ENCODE measurements around the gene MYO7B. TPM values are rescaled to one million over a fixed set of nuclear protein-coding genes. Genes with fewer than 3 reads are reported as not detected.

MYO7B gene
- polyA plus RNA-seq, 4 donors = 85.6 to 617 (median 462) TPM

- Histone ChIP-seq H3K9me3 (ENCODE audit: control insufficient read depth in 2 of 2, insufficient read depth in 1 of 2, low read depth in 1 of 2, low read length in 1 of 2) (peaks cover 0 to 9% of the 10 kb centered on the region in 2 donors), H3K27me3 (ENCODE audit: control insufficient read depth in 3 of 3, insufficient read depth in 3 of 3, low read length in 3 of 3) (no peaks in the 10 kb centered on the region), H3K27ac (ENCODE audit: low read depth in 1 of 3, low read length in 2 of 3) (no peak overlapping the region), H3K4me3 (ENCODE audit: low read depth in 1 of 3, low read length in 3 of 3) (no peak overlapping the region), H3K4me1 (ENCODE audit: control insufficient read depth in 3 of 3, insufficient read depth in 2 of 3, low read depth in 1 of 3, low read length in 2 of 3) (no peaks in the 10 kb centered on the region), H3K36me3 (ENCODE audit: control insufficient read depth in 3 of 3, insufficient read depth in 2 of 3, low read depth in 1 of 3, low read length in 3 of 3) (peaks cover 0 to 31% (median 9%) of the 10 kb centered on the region in 3 donors)
- FAIRE-seq (no peak), DNase-seq (no peak)
- 76 to 88% (median 80%) methylated on average over 3 of the region's 3 CpGs for WGBS, 3 donors
Observed at GRCh38 chr2:127599211-127599610, 63.7 kb downstream of the MYO7B start.

GRCh38 chr2:127604986-127605385, 69.5 kb downstream of the MYO7B start:
- Histone ChIP-seq H3K27ac (ENCODE audit: low read depth in 1 of 3, low read length in 2 of 3) (no peak overlapping the region), H3K36me3 (ENCODE audit: control insufficient read depth in 3 of 3, insufficient read depth in 2 of 3, low read depth in 1 of 3, low read length in 3 of 3) (peaks cover 0 to 62% (median 26%) of the 10 kb centered on the region in 3 donors), H3K4me3 (ENCODE audit: low read depth in 1 of 3, low read length in 3 of 3) (no peak overlapping the region), H3K4me1 (ENCODE audit: control insufficient read depth in 3 of 3, insufficient read depth in 2 of 3, low read depth in 1 of 3, low read length in 2 of 3) (no peaks in the 10 kb centered on the region), H3K9me3 (ENCODE audit: control insufficient read depth in 2 of 2, insufficient read depth in 1 of 2, low read depth in 1 of 2, low read length in 1 of 2) (peaks cover 0 to 10% of the 10 kb centered on the region in 2 donors), H3K27me3 (ENCODE audit: control insufficient read depth in 3 of 3, insufficient read depth in 3 of 3, low read length in 3 of 3) (no peaks in the 10 kb centered on the region)
- 87 to 94% (median 91%) methylated on average over 8 of the region's 8 CpGs for WGBS, 3 donors
- no peak for FAIRE-seq
- no peak for DNase-seq

- no peak for DNase-seq
- Histone ChIP-seq H3K4me3 (ENCODE audit: low read depth in 1 of 3, low read length in 3 of 3) (no peak overlapping the region), H3K4me1 (ENCODE audit: control insufficient read depth in 3 of 3, insufficient read depth in 2 of 3, low read depth in 1 of 3, low read length in 2 of 3) (no peaks in the 10 kb centered on the region), H3K9me3 (ENCODE audit: control insufficient read depth in 2 of 2, insufficient read depth in 1 of 2, low read depth in 1 of 2, low read length in 1 of 2) (peaks cover 0 to 17% of the 10 kb centered on the region in 2 donors), H3K36me3 (ENCODE audit: control insufficient read depth in 3 of 3, insufficient read depth in 2 of 3, low read depth in 1 of 3, low read length in 3 of 3) (peaks cover 0 to 68% (median 26%) of the 10 kb centered on the region in 3 donors), H3K27me3 (ENCODE audit: control insufficient read depth in 3 of 3, insufficient read depth in 3 of 3, low read length in 3 of 3) (no peaks in the 10 kb centered on the region), H3K27ac (ENCODE audit: low read depth in 1 of 3, low read length in 2 of 3) (no peak overlapping the region)
- WGBS, 3 donors = 85 to 94% (median 87%) methylated on average over 7 of the region's 7 CpGs
- no peak for FAIRE-seq
Observed at GRCh38 chr2:127605691-127606263, 70.3 kb downstream of the MYO7B start.

GRCh38 chr2:127606625-127607398, 71.3 kb downstream of the MYO7B start:
- H3K27ac ChIP-seq (ENCODE audit: low read depth in 1 of 3, low read length in 2 of 3) = no peak overlapping the region
- H3K4me1 ChIP-seq (ENCODE audit: control insufficient read depth in 3 of 3, insufficient read depth in 2 of 3, low read depth in 1 of 3, low read length in 2 of 3) = no peaks in the 10 kb centered on the region
- WGBS, 3 donors = 88 to 92% (median 91%) methylated on average over 17 of the region's 17 CpGs
- FAIRE-seq = no peak
- H3K9me3 ChIP-seq (ENCODE audit: control insufficient read depth in 2 of 2, insufficient read depth in 1 of 2, low read depth in 1 of 2, low read length in 1 of 2) = peaks cover 0 to 27% of the 10 kb centered on the region in 2 donors
- DNase-seq = no peak
- no peak overlapping the region for H3K4me3 ChIP-seq (ENCODE audit: low read depth in 1 of 3, low read length in 3 of 3)
- H3K27me3 ChIP-seq (ENCODE audit: control insufficient read depth in 3 of 3, insufficient read depth in 3 of 3, low read length in 3 of 3) = no peaks in the 10 kb centered on the region
- peaks cover 0 to 78% (median 34%) of the 10 kb centered on the region in 3 donors for H3K36me3 ChIP-seq (ENCODE audit: control insufficient read depth in 3 of 3, insufficient read depth in 2 of 3, low read depth in 1 of 3, low read length in 3 of 3)

- FAIRE-seq (no peak), DNase-seq (no peak)
- no peaks in the 10 kb centered on the region for H3K4me1 ChIP-seq (ENCODE audit: control insufficient read depth in 3 of 3, insufficient read depth in 2 of 3, low read depth in 1 of 3, low read length in 2 of 3)
- H3K27ac ChIP-seq (ENCODE audit: low read depth in 1 of 3, low read length in 2 of 3) = no peak overlapping the region
- H3K4me3 ChIP-seq (ENCODE audit: low read depth in 1 of 3, low read length in 3 of 3) = no peak overlapping the region
- peaks cover 0 to 80% (median 37%) of the 10 kb centered on the region in 3 donors for H3K36me3 ChIP-seq (ENCODE audit: control insufficient read depth in 3 of 3, insufficient read depth in 2 of 3, low read depth in 1 of 3, low read length in 3 of 3)
- 86 to 96% (median 88%) methylated on average over 9 of the region's 9 CpGs for WGBS, 3 donors
- H3K27me3 ChIP-seq (ENCODE audit: control insufficient read depth in 3 of 3, insufficient read depth in 3 of 3, low read length in 3 of 3) = no peaks in the 10 kb centered on the region
- peaks cover 0 to 30% of the 10 kb centered on the region in 2 donors for H3K9me3 ChIP-seq (ENCODE audit: control insufficient read depth in 2 of 2, insufficient read depth in 1 of 2, low read depth in 1 of 2, low read length in 1 of 2)
Observed at GRCh38 chr2:127607399-127607908, 72.0 kb downstream of the MYO7B start.

GRCh38 chr2:127608061-127609030, 72.9 kb downstream of the MYO7B start:
- Histone ChIP-seq H3K36me3 (ENCODE audit: control insufficient read depth in 3 of 3, insufficient read depth in 2 of 3, low read depth in 1 of 3, low read length in 3 of 3) (peaks cover 0 to 81% (median 38%) of the 10 kb centered on the region in 3 donors), H3K4me1 (ENCODE audit: control insufficient read depth in 3 of 3, insufficient read depth in 2 of 3, low read depth in 1 of 3, low read length in 2 of 3) (no peaks in the 10 kb centered on the region), H3K27me3 (ENCODE audit: control insufficient read depth in 3 of 3, insufficient read depth in 3 of 3, low read length in 3 of 3) (no peaks in the 10 kb centered on the region), H3K9me3 (ENCODE audit: control insufficient read depth in 2 of 2, insufficient read depth in 1 of 2, low read depth in 1 of 2, low read length in 1 of 2) (peaks cover 0 to 27% of the 10 kb centered on the region in 2 donors), H3K27ac (ENCODE audit: low read depth in 1 of 3, low read length in 2 of 3) (no peak overlapping the region), H3K4me3 (ENCODE audit: low read depth in 1 of 3, low read length in 3 of 3) (no peak overlapping the region)
- 81 to 90% (median 86%) methylated on average over 24 to 25 of the region's 25 CpGs for WGBS, 3 donors
- DNase-seq = no peak
- FAIRE-seq = no peak

GRCh38 chr2:127609031-127609751, 73.7 kb downstream of the MYO7B start:
- H3K27ac ChIP-seq (ENCODE audit: low read depth in 1 of 3, low read length in 2 of 3) = no peak overlapping the region
- peaks cover 0 to 87% (median 37%) of the 10 kb centered on the region in 3 donors for H3K36me3 ChIP-seq (ENCODE audit: control insufficient read depth in 3 of 3, insufficient read depth in 2 of 3, low read depth in 1 of 3, low read length in 3 of 3)
- H3K4me1 ChIP-seq (ENCODE audit: control insufficient read depth in 3 of 3, insufficient read depth in 2 of 3, low read depth in 1 of 3, low read length in 2 of 3) = no peaks in the 10 kb centered on the region
- H3K27me3 ChIP-seq (ENCODE audit: control insufficient read depth in 3 of 3, insufficient read depth in 3 of 3, low read length in 3 of 3) = no peaks in the 10 kb centered on the region
- H3K4me3 ChIP-seq (ENCODE audit: low read depth in 1 of 3, low read length in 3 of 3) = no peak overlapping the region
- no peak for DNase-seq
- H3K9me3 ChIP-seq (ENCODE audit: control insufficient read depth in 2 of 2, insufficient read depth in 1 of 2, low read depth in 1 of 2, low read length in 1 of 2) = peaks cover 0 to 29% of the 10 kb centered on the region in 2 donors
- FAIRE-seq = no peak
- WGBS, 3 donors = 88 to 92% (median 91%) methylated on average over 23 to 24 of the region's 24 CpGs

All from small intestine (tissue), 7 donors.